HCT116 (cell line): Measurements from ENCODE around the gene TMEM269. TPM values are rescaled to one million over a fixed set of nuclear protein-coding genes. Genes with fewer than 3 reads are reported as not detected.

Source experiments
- ATAC-seq: fragments of 200-7000 bp; cut with Tn5 transposase; 2 replicates; pipeline ENCODE4 v1.9.1; 2020; ENCODE audit warnings: mild to moderate bottlenecking, moderate library complexity
- BruUV-seq: library from RNA; stranded (reverse); fragments of 400-500 nt; replicated peaks from 2 replicates; lab custom pipeline; 2021; lab: Mats Ljungman, UMichigan
- CTCF ChIA-PET: fragments of 300-600 bp; sonication (Branson Sonifier 250); formaldehyde crosslinking; loops from one replicate; lab custom pipeline; 2021; ENCODE audit warnings: antibody characterized with exemption; lab: Charles Lee
- POLR2A ChIA-PET: fragments of 300-600, 350-600 bp; sonication (Branson Sonifier 250); formaldehyde crosslinking; loops from one replicate; lab custom pipeline; 2021; ENCODE audit warnings: antibody characterized with exemption; lab: Charles Lee
- RAD21 ChIA-PET, 2 experiments: fragments of 300-600 bp; sonication (Branson Sonifier 250); formaldehyde crosslinking; loops; one replicate each; lab custom pipeline; 2023; ENCODE audit warnings: low total read pairs in 2 of 2; ENCODE audit not compliant: uncharacterized antibody in 2 of 2, unreplicated experiment in 2 of 2, low non-redundant PET in 1 of 2; lab: Charles Lee
- DNase-seq: peaks from one replicate; pipeline ENCODE4 v3.0.0-alpha.2; 2010; ENCODE audit warnings: low read depth, low spot score
- H2AFZ ChIP-seq: fragments of 200-600 bp; shearing (Covaris generic), sonication (generic); 2 replicates; pipeline ENCODE4 v1.6.1; 2017; ENCODE audit warnings: low read depth, mixed run types, mixed read lengths, antibody characterized with exemption, low read length; ENCODE audit not compliant: poor library complexity, severe bottlenecking
- H3K27ac ChIP-seq: 2 replicates; pipeline ENCODE4 v1.5.1; 2012; ENCODE audit warnings: low read depth, low read length
- H3K27me3 ChIP-seq: fragments of 200-600 bp; sonication (generic); 2 replicates; pipeline ENCODE4 v1.6.1; 2016; ENCODE audit warnings: mixed run types, low read length, mixed read lengths; ENCODE audit not compliant: insufficient read depth
- H3K36me3 ChIP-seq, 2 experiments: fragments of 200-500 bp in 1 of 2; fragments of 200-600 bp in 1 of 2; sonication (Bioruptor generic) in 1 of 2; sonication (generic) in 1 of 2; 2 replicates each; pipeline versions ENCODE4 v1.5.1 to v1.6.1; 2014 to 2016; ENCODE audit warnings: low read length in 2 of 2, inconsistent platforms in 1 of 2, mixed read lengths in 1 of 2, mixed run types in 1 of 2; ENCODE audit not compliant: insufficient read depth in 2 of 2, control insufficient read depth in 1 of 2
- H3K4me1 ChIP-seq, 2 experiments: fragments of 200-600 bp in 1 of 2; sonication (generic) in 1 of 2; 2 replicates each; pipeline versions ENCODE4 v1.5.1 to v1.6.1; 2012 to 2017; ENCODE audit warnings: low read length in 2 of 2, inconsistent platforms in 1 of 2, mild to moderate bottlenecking in 1 of 2, mixed read lengths in 1 of 2, mixed run types in 1 of 2, moderate library complexity in 1 of 2; ENCODE audit not compliant: insufficient read depth in 2 of 2, control insufficient read depth in 1 of 2
- H3K4me2 ChIP-seq: fragments of 200-600 bp; sonication (generic); 2 replicates; pipeline ENCODE4 v1.6.1; 2017; ENCODE audit warnings: mixed run types, low read length, mixed read lengths
- H3K4me3 ChIP-seq, 2 experiments: fragments of 200-600 bp in 1 of 2; sonication (generic) in 1 of 2; replicated peaks in 1 of 2; 2 replicates each; pipeline ENCODE4 v1.5.1; 2011 to 2016; ENCODE audit warnings: low read length in 2 of 2, control low read depth in 1 of 2, low read depth in 1 of 2, mild to moderate bottlenecking in 1 of 2, mixed read lengths in 1 of 2, mixed run types in 1 of 2
- H3K79me2 ChIP-seq: fragments of 200-600 bp; sonication (generic); 2 replicates; pipeline ENCODE4 v1.6.1; 2017; ENCODE audit warnings: mild to moderate bottlenecking, mixed run types, low read length, moderate library complexity, mixed read lengths; ENCODE audit not compliant: insufficient read depth
- H3K9ac ChIP-seq: fragments of 200-600 bp; sonication (generic); 2 replicates; pipeline ENCODE4 v1.6.1; 2016; ENCODE audit warnings: low read length, mixed read lengths
- H3K9me2 ChIP-seq: fragments of 200-600 bp; sonication (generic), shearing (Covaris generic); 2 replicates; pipeline ENCODE4 v1.6.1; 2017; ENCODE audit warnings: mixed run types, mild to moderate bottlenecking, moderate library complexity; ENCODE audit not compliant: insufficient read depth
- H3K9me3 ChIP-seq, 2 experiments: fragments of 200-500 bp in 1 of 2; fragments of 200-600 bp in 1 of 2; sonication (Bioruptor generic) in 1 of 2; sonication (generic) in 1 of 2; 2 replicates each; pipeline ENCODE4 v1.6.1; 2014 to 2017; ENCODE audit warnings: low read length in 2 of 2, mixed read lengths in 2 of 2, inconsistent platforms in 1 of 2, low read depth in 1 of 2, mild to moderate bottlenecking in 1 of 2, mixed run types in 1 of 2, moderate library complexity in 1 of 2; ENCODE audit not compliant: control insufficient read depth in 1 of 2, insufficient read depth in 1 of 2
- H4K20me1 ChIP-seq: fragments of 200-600 bp; sonication (generic), shearing (Covaris generic); 2 replicates; pipeline ENCODE4 v1.6.1; 2017; ENCODE audit warnings: mixed run types, mild to moderate bottlenecking, moderate library complexity; ENCODE audit not compliant: insufficient read depth
- CTCF ChIP-seq, 3 experiments: fragments of 200-600 bp in 1 of 3; sonication (generic) in 1 of 3; IDR thresholded peaks in 2 of 3; conservative IDR thresholded peaks in 1 of 3; 2 replicates each; pipeline ENCODE4 v1.5.1; 2012 to 2017; ENCODE audit warnings: low read depth in 2 of 3, low read length in 2 of 3, antibody characterized with exemption in 1 of 3, borderline replicate concordance in 1 of 3, control low read depth in 1 of 3, mild to moderate bottlenecking in 1 of 3, mixed read lengths in 1 of 3, mixed run types in 1 of 3, moderate library complexity in 1 of 3; ENCODE audit not compliant: insufficient read depth in 1 of 3
- ELF1 ChIP-seq: IDR thresholded peaks from 2 replicates; pipeline ENCODE4 v1.6.1; 2012; ENCODE audit warnings: low read depth, borderline replicate concordance
- SRF ChIP-seq: IDR thresholded peaks from 2 replicates; pipeline ENCODE4 v1.6.1; 2012; ENCODE audit warnings: low read depth
- ZBTB33 ChIP-seq: IDR thresholded peaks from 2 replicates; pipeline ENCODE4 v1.6.1; 2011; ENCODE audit warnings: mild to moderate bottlenecking, low read length, moderate library complexity; ENCODE audit not compliant: insufficient replicate concordance; ENCODE audit errors: extremely low read depth
- intact Hi-C: fragments of 100-400 bp; cut with micrococcal nuclease; formaldehyde crosslinking; loops from 2 replicates; pipeline ENCODE4 v1.10.0; 2022
- total RNA-seq: library from RNA; stranded (reverse); gene quantifications from one replicate; pipeline ENCODE4 v1.2.1, GENCODE V29; 2021; ENCODE audit not compliant: unreplicated experiment

The TMEM269 gene
- total RNA-seq, 1 experiment from 2014 or later, result 0.34 TPM

GRCh38 chr1:42735477-42736105 is 49.2 kb upstream of the TMEM269 start (continued):
- TF ChIP-seq ZBTB33, result no peak
- TF ChIP-seq ELF1, result no peak

GRCh38 chr1:42736152-42736551 is 48.6 kb upstream of the TMEM269 start:
- Histone ChIP-seq H4K20me1 (no peaks in the 10 kb centered on the region), H3K36me3 (no peaks in the 10 kb centered on the region), H3K4me3 (no peak overlapping the region), H3K9me3 (no peaks in the 10 kb centered on the region), H3K27me3 (no peaks in the 10 kb centered on the region), H3K4me1 (peaks cover 0 to 6% of the 10 kb centered on the region in 2 experiments; a peak in 3 of 4 replicates), H3K79me2 (no peaks in the 10 kb centered on the region), H2AFZ (no peak overlapping the region), H3K27ac (no peak overlapping the region; the same call in 1 of the 2 replicates), H3K9ac (no peak overlapping the region), H3K9me2 (no peaks in the 10 kb centered on the region), H3K4me2 (no peak overlapping the region)
- RAD21 ChIA-PET, result no interaction called here
- CTCF ChIA-PET, result interaction anchor here (0.7 to 1.0 kb wide), 3 partner anchors 30 to 589 kb away, joined by 3 to 4 read pairs (median 3); no protein-coding TSS in a partner anchor
- peak in 2 of 3 experiments; percentile 44 to 64; a peak in 4 of 6 replicates for TF ChIP-seq CTCF (IDR thresholded peaks at IDR 0.05 in 2 of 3, conservative IDR thresholded peaks at IDR 0.05 in 1 of 3; ENCODE audit: borderline replicate concordance in 1 of 3, insufficient read depth in 1 of 3, low read depth in 2 of 3, low read length in 2 of 3)
- no peak for TF ChIP-seq SRF
- intact Hi-C loops, result loop anchor here (10.0 kb wide), 2 partner anchors 391 to 561 kb away; no protein-coding TSS in a partner anchor
- DNase-seq (no peak), ATAC-seq (peak; percentile 88)
- POLR2A ChIA-PET, result no interaction called here
- no TSS peak for BruUV-seq
